ENCODE data around the gene MCTP1.

The MCTP1 gene

GRCh38 chr5:94796586-94796985 lies 488.3 kb downstream of the MCTP1 start:
- DNase-seq: no peak

GRCh38 chr5:94793816-94794198 lies 491.1 kb downstream of the MCTP1 start:
- DNase-seq: no peak

- DNase-seq: peak in 1 of 2 donors; percentile 25
Measured at GRCh38 chr5:94793113-94793815, 491.6 kb downstream of the MCTP1 start.

GRCh38 chr5:94791829-94792228 lies 493.1 kb downstream of the MCTP1 start:
- no peak for DNase-seq

GRCh38 chr5:94788527-94788926 lies 496.4 kb downstream of the MCTP1 start:
- DNase-seq: no peak

GRCh38 chr5:94784536-94785505 lies 500.1 kb downstream of the MCTP1 start:
- DNase-seq: no peak

GRCh38 chr5:94782383-94782782 lies 502.5 kb downstream of the MCTP1 start:
- DNase-seq: no peak

GRCh38 chr5:94779684-94780083 lies 505.2 kb downstream of the MCTP1 start:
- no peak for DNase-seq

- no peak for DNase-seq
Measured at GRCh38 chr5:94778732-94779131, 506.2 kb downstream of the MCTP1 start.

- no peak for DNase-seq
Measured at GRCh38 chr5:94778299-94778698, 506.6 kb downstream of the MCTP1 start.

- DNase-seq: no peak
Measured at GRCh38 chr5:94777056-94777880, 507.6 kb downstream of the MCTP1 start.

GRCh38 chr5:94776167-94776566 lies 508.7 kb downstream of the MCTP1 start:
- no peak for DNase-seq

GRCh38 chr5:94775088-94775487 lies 509.8 kb downstream of the MCTP1 start:
- no peak for DNase-seq

- no peak for DNase-seq
Measured at GRCh38 chr5:94771742-94772141, 513.2 kb downstream of the MCTP1 start.

- DNase-seq: no peak
Measured at GRCh38 chr5:94769996-94770395, 514.9 kb downstream of the MCTP1 start.

- no peak for DNase-seq
Measured at GRCh38 chr5:94761786-94762185, 523.1 kb downstream of the MCTP1 start.

- no peak for DNase-seq
Measured at GRCh38 chr5:94761055-94761454, 523.8 kb downstream of the MCTP1 start.

GRCh38 chr5:94759961-94760360 lies 524.9 kb downstream of the MCTP1 start:
- DNase-seq: no peak

- no peak for DNase-seq
Measured at GRCh38 chr5:94759022-94759421, 525.9 kb downstream of the MCTP1 start.

GRCh38 chr5:94754824-94755223 lies 530.1 kb downstream of the MCTP1 start:
- no peak for DNase-seq

GRCh38 chr5:94751460-94751859 lies 533.4 kb downstream of the MCTP1 start:
- DNase-seq: no peak

GRCh38 chr5:94750681-94751080 lies 534.2 kb downstream of the MCTP1 start:
- DNase-seq: no peak

- no peak for DNase-seq
Measured at GRCh38 chr5:94749042-94749441, 535.9 kb downstream of the MCTP1 start.

Data from stimulated activated CD4-positive, alpha-beta T cell treated with anti-CD3 and anti-CD28 coated beads, Interleukin-2, amount 100 ng/mL, for 24 hours (primary cell).